Panc1 (cell line): ENCODE results near the gene ONECUT3. TPM values are rescaled to one million over a fixed set of nuclear protein-coding genes. Genes with fewer than 3 reads are reported as not detected.

ENCODE experiments used
- ATAC-seq: fragments of 200-7000 bp; cut with Tn5 transposase; 2 replicates; pipeline ENCODE4 v1.9.1; 2020; ENCODE audit warnings: mild to moderate bottlenecking, moderate library complexity
- BruUV-seq: library from RNA; stranded (reverse); fragments of 400-500 nt; replicated peaks from 2 replicates; lab custom pipeline; 2021; lab: Mats Ljungman, UMichigan
- CTCF ChIA-PET: fragments of 300-600 bp; sonication (Branson Sonifier 250); formaldehyde crosslinking; loops from one replicate; lab custom pipeline; 2022; ENCODE audit warnings: antibody characterized with exemption; lab: Charles Lee
- POLR2A ChIA-PET: fragments of 300-600 bp; sonication (Branson Sonifier 250); formaldehyde crosslinking; loops from one replicate; lab custom pipeline; 2022; ENCODE audit warnings: antibody characterized with exemption; lab: Charles Lee
- DNase-seq: peaks from one replicate; pipeline ENCODE4 v3.0.0-alpha.2; 2010; ENCODE audit warnings: low read depth, low spot score
- H3K27ac ChIP-seq: 2 replicates; pipeline ENCODE4 v1.5.1; 2011; ENCODE audit warnings: mild to moderate bottlenecking, low read length, inconsistent platforms
- H3K27me3 ChIP-seq: fragments of 200-500 bp; sonication (Bioruptor generic); 2 replicates; pipeline ENCODE4 v1.6.0; 2014; ENCODE audit warnings: low read length, inconsistent platforms; ENCODE audit not compliant: control insufficient read depth, insufficient read depth
- H3K36me3 ChIP-seq: fragments of 200-500 bp; sonication (Bioruptor generic); 2 replicates; pipeline ENCODE4 v1.5.1; 2014; ENCODE audit warnings: inconsistent platforms, mild to moderate bottlenecking, low read length, moderate library complexity; ENCODE audit not compliant: control insufficient read depth, insufficient read depth
- H3K4me1 ChIP-seq: 2 replicates; pipeline ENCODE4 v1.5.1; 2011; ENCODE audit warnings: inconsistent platforms, mild to moderate bottlenecking, low read length, moderate library complexity; ENCODE audit not compliant: control insufficient read depth, insufficient read depth
- H3K4me3 ChIP-seq, 2 experiments: 2 replicates each; pipeline ENCODE4 v1.5.1; 2011 to 2012; ENCODE audit warnings: low read depth in 2 of 2, low read length in 2 of 2, mild to moderate bottlenecking in 2 of 2, inconsistent platforms in 1 of 2, moderate library complexity in 1 of 2
- H3K9me3 ChIP-seq: fragments of 200-500 bp; sonication (Bioruptor generic); 2 replicates; pipeline ENCODE4 v1.5.1; 2014; ENCODE audit warnings: low read depth, mild to moderate bottlenecking, inconsistent platforms, low read length, moderate library complexity; ENCODE audit not compliant: control insufficient read depth, insufficient read depth
- POLR2AphosphoS5 ChIP-seq: IDR thresholded peaks from 2 replicates; pipeline ENCODE4 v1.6.1; 2012; ENCODE audit warnings: mild to moderate bottlenecking, low read depth, low read length, moderate library complexity
- SIN3A ChIP-seq: IDR thresholded peaks from 2 replicates; pipeline ENCODE4 v1.6.1; 2012; ENCODE audit warnings: low read depth, mild to moderate bottlenecking, low read length, moderate library complexity, borderline replicate concordance; ENCODE audit not compliant: insufficient read depth
- TCF7L2 ChIP-seq: IDR thresholded peaks from 2 replicates; pipeline ENCODE4 v1.6.1; 2011; ENCODE audit warnings: mild to moderate bottlenecking, low read depth, low read length, inconsistent platforms
- in situ Hi-C: cut with HindIII; loops from 2 replicates; pipeline ENCODE4 v1.10.0; 2016; ENCODE audit warnings: low sequenced_read_pairs, low pct_unique_long_range_greater_than_20kb
- intact Hi-C: fragments of 100-400 bp; cut with micrococcal nuclease; formaldehyde crosslinking; loops from one replicate; pipeline ENCODE4 v1.10.0; 2022; ENCODE audit not compliant: unreplicated experiment
- total RNA-seq: library from RNA; stranded (reverse); gene quantifications from one replicate; pipeline ENCODE4 v1.2.1, GENCODE V29; 2021; ENCODE audit not compliant: unreplicated experiment
- TF ChIP-seq, protein P1 (sequence below): fragments of 450-650 bp; IDR thresholded peaks from 2 replicates; pipeline ENCODE4 v1.5.1; 2017; ENCODE audit warnings: mild to moderate bottlenecking
- TF ChIP-seq, protein P2 (sequence below), 2 experiments: IDR thresholded peaks; 2 replicates each; pipeline ENCODE4 v1.6.1; 2011 to 2012; ENCODE audit warnings: low read depth in 2 of 2, control low read depth in 1 of 2, low read length in 1 of 2, mild to moderate bottlenecking in 1 of 2, moderate library complexity in 1 of 2; ENCODE audit not compliant: insufficient read depth in 1 of 2

The ONECUT3 gene
- total RNA-seq, 1 experiment from 2014 or later = 16.5 TPM

DNA sequence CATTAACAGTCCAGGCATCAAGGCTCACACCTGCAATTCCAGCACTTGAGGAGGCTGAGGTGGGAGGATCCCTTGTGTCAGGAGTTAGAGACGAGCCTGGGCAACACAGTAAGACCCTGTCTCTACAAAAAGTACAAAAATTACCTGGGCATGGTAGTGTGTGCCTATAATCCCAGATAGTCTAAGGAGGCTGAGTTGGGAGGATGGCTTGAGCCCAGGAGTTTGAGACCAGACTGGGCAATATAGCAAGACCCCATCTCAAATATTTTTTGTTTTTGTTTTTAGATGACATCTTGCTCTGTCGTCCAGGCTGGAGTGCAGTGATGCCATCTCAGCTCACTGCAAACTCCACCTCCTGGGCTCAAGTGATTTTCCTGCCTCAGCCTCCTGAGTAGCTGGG is 40.1 kb upstream of the ONECUT3 start:
- Histone ChIP-seq H3K4me1 (no peaks in the 10 kb centered on the region), H3K4me3 (no peak overlapping the region), H3K36me3 (no peaks in the 10 kb centered on the region), H3K27ac (no peak overlapping the region), H3K27me3 (no peaks in the 10 kb centered on the region), H3K9me3 (no peaks in the 10 kb centered on the region)
- TF ChIP-seq TCF7L2 (no peak), SIN3A (no peak), POLR2AphosphoS5 (no peak)
- TF ChIP-seq, protein P1, sequence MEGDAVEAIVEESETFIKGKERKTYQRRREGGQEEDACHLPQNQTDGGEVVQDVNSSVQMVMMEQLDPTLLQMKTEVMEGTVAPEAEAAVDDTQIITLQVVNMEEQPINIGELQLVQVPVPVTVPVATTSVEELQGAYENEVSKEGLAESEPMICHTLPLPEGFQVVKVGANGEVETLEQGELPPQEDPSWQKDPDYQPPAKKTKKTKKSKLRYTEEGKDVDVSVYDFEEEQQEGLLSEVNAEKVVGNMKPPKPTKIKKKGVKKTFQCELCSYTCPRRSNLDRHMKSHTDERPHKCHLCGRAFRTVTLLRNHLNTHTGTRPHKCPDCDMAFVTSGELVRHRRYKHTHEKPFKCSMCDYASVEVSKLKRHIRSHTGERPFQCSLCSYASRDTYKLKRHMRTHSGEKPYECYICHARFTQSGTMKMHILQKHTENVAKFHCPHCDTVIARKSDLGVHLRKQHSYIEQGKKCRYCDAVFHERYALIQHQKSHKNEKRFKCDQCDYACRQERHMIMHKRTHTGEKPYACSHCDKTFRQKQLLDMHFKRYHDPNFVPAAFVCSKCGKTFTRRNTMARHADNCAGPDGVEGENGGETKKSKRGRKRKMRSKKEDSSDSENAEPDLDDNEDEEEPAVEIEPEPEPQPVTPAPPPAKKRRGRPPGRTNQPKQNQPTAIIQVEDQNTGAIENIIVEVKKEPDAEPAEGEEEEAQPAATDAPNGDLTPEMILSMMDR = no peak
- TF ChIP-seq, protein P2, sequence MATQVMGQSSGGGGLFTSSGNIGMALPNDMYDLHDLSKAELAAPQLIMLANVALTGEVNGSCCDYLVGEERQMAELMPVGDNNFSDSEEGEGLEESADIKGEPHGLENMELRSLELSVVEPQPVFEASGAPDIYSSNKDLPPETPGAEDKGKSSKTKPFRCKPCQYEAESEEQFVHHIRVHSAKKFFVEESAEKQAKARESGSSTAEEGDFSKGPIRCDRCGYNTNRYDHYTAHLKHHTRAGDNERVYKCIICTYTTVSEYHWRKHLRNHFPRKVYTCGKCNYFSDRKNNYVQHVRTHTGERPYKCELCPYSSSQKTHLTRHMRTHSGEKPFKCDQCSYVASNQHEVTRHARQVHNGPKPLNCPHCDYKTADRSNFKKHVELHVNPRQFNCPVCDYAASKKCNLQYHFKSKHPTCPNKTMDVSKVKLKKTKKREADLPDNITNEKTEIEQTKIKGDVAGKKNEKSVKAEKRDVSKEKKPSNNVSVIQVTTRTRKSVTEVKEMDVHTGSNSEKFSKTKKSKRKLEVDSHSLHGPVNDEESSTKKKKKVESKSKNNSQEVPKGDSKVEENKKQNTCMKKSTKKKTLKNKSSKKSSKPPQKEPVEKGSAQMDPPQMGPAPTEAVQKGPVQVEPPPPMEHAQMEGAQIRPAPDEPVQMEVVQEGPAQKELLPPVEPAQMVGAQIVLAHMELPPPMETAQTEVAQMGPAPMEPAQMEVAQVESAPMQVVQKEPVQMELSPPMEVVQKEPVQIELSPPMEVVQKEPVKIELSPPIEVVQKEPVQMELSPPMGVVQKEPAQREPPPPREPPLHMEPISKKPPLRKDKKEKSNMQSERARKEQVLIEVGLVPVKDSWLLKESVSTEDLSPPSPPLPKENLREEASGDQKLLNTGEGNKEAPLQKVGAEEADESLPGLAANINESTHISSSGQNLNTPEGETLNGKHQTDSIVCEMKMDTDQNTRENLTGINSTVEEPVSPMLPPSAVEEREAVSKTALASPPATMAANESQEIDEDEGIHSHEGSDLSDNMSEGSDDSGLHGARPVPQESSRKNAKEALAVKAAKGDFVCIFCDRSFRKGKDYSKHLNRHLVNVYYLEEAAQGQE (IDR thresholded peaks at IDR 0.05; ENCODE audit: insufficient read depth in 1 of 2, low read depth in 2 of 2, low read length in 1 of 2) = no peak
- ChIA-PET CTCF (no interaction called here), POLR2A (no interaction called here)
- no TSS peak for BruUV-seq
- DNase-seq (no peak), ATAC-seq (no peak)
- in situ Hi-C loops = no loop called here
- intact Hi-C loops = no loop called here

DNA sequence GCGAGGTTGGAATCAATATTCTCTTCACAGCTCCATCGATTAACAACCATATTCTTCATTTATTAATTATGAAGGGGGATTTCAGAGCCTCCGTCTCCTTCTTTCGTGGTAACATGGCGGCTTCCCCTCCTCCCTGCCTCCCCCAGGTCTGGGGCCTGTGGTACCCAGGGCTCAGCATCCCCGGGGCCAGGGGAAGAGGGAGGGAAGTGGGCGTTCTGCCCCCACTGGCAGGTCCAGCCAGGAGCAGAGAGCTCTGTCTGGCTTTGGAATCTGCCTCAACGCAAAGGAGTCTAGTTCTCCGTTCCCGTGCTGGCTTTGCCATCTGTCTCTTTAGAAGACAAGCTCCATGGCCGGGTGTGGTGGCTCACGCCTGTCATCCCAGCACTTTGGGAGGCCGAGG is 37.8 kb upstream of the ONECUT3 start:
- no peak for DNase-seq
- Histone ChIP-seq H3K27ac (no peak overlapping the region), H3K9me3 (no peaks in the 10 kb centered on the region), H3K36me3 (no peaks in the 10 kb centered on the region), H3K27me3 (no peaks in the 10 kb centered on the region), H3K4me1 (no peaks in the 10 kb centered on the region), H3K4me3 (no peak overlapping the region)
- CTCF ChIA-PET = no interaction called here
- intact Hi-C loops (no loop called here), in situ Hi-C loops (no loop called here)
- TF ChIP-seq POLR2AphosphoS5 = no peak
- TF ChIP-seq, protein P1 = no peak
- TF ChIP-seq, protein P2 (IDR thresholded peaks at IDR 0.05; ENCODE audit: insufficient read depth in 1 of 2, low read depth in 2 of 2, low read length in 1 of 2) = no peak
- TF ChIP-seq SIN3A = no peak
- TF ChIP-seq TCF7L2 = no peak
- ATAC-seq = no peak
- POLR2A ChIA-PET = no interaction called here
- no TSS peak for BruUV-seq
